Activated CD8-positive, alpha-beta T cell treated with anti-CD3 and anti-CD28 coated beads for 36 hours (primary cell): Measurements from ENCODE around the gene IFRD1. TPM values are rescaled to one million over a fixed set of nuclear protein-coding genes. Genes with fewer than 3 reads are reported as not detected.

Source experiments
- ATAC-seq: fragments of 200-7000 bp; cut with Tn5 transposase; one replicate; pipeline ENCODE4 v1.10.0; 2021; ENCODE audit warnings: mild to moderate bottlenecking, moderate library complexity
- CTCF ChIA-PET: fragments of 350-600 bp; sonication (Branson Sonifier 250); formaldehyde crosslinking; loops from one replicate; lab custom pipeline; 2021; ENCODE audit warnings: antibody characterized with exemption; lab: Charles Lee
- POLR2A ChIA-PET: fragments of 350-600 bp; sonication (Branson Sonifier 250); formaldehyde crosslinking; loops from one replicate; lab custom pipeline; 2021; ENCODE audit warnings: antibody characterized with exemption; lab: Charles Lee
- DNase-seq: peaks from one replicate; pipeline ENCODE4 v3.0.0-alpha.2; 2020
- H3K27ac Mint-ChIP-seq: one replicate; pipeline ENCODE4 v1.8.0; 2021; ENCODE audit warnings: mild to moderate bottlenecking, mixed read lengths
- H3K27me3 Mint-ChIP-seq: one replicate; pipeline ENCODE4 v1.8.0; 2021; ENCODE audit warnings: mixed read lengths
- H3K36me3 Mint-ChIP-seq: one replicate; pipeline ENCODE4 v1.8.0; 2021; ENCODE audit warnings: low read depth, mixed read lengths
- H3K4me1 Mint-ChIP-seq: one replicate; pipeline ENCODE4 v1.8.0; 2021; ENCODE audit warnings: low read depth, mixed read lengths
- H3K4me3 Mint-ChIP-seq: one replicate; pipeline ENCODE4 v1.8.0; 2021; ENCODE audit warnings: mild to moderate bottlenecking, moderate library complexity, mixed read lengths
- H3K9me3 Mint-ChIP-seq: one replicate; pipeline ENCODE4 v1.8.0; 2021; ENCODE audit warnings: mixed read lengths
- intact Hi-C: fragments of 100-400 bp; cut with micrococcal nuclease; formaldehyde crosslinking; loops from one replicate; pipeline ENCODE4 v1.10.0; 2022
- total RNA-seq, 2 experiments: library from RNA; stranded (reverse); gene quantifications; one replicate each; pipeline ENCODE4 v1.2.3, GENCODE V29; 2021
- TF ChIP-seq, protein P1 (sequence below): fragments of 200-600 bp; IDR thresholded peaks from one replicate; pipeline ENCODE4 v1.8.0; 2022; ENCODE audit warnings: antibody characterized with exemption, mild to moderate bottlenecking

Gene IFRD1
- total RNA-seq, 2 experiments from 2014 or later, result 54.1 to 54.5 TPM

DNA sequence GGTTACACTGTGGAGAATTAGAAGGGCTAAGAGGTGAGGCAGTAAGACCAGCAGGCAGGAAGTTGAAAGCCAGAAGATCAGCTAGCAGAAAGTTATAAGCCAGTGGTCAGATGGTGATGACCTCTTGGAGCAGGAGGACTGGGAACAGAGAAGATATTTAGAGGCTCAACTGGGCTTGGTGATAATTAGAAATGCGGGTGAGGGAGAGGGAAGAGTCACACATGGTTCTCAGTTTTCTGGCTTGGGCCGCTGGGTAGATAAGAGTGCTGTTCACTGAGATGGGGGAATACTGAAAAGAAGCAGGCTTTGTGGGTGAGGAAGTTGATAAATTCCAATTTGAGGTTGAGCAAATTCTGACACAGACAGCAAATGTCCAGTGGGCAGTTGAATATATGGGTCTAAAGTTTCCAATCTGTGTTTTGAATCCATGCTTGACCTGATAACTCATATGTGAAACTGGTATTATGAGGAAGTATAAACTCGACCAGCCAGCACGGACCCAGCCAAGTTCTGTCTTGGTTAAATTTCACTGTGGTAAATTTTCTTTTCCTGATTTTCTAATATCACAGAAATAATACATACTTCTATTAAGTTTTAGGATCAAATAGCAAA, 53.2 kb downstream of the IFRD1 start:
- ATAC-seq (no peak), DNase-seq (no peak)
- H3K36me3 Mint-ChIP-seq, result no peaks in the 10 kb centered on the region
- intact Hi-C loops, result no loop called here
- H3K27me3 Mint-ChIP-seq, result peaks cover 2% of the 10 kb centered on the region
- no peaks in the 10 kb centered on the region for H3K4me1 Mint-ChIP-seq
- ChIA-PET POLR2A (interaction anchor here (0.6 kb wide), 1 partner anchor 36 kb away, joined by 3 read pairs; no protein-coding TSS in a partner anchor), CTCF (no interaction called here)
- TF ChIP-seq, protein P1, sequence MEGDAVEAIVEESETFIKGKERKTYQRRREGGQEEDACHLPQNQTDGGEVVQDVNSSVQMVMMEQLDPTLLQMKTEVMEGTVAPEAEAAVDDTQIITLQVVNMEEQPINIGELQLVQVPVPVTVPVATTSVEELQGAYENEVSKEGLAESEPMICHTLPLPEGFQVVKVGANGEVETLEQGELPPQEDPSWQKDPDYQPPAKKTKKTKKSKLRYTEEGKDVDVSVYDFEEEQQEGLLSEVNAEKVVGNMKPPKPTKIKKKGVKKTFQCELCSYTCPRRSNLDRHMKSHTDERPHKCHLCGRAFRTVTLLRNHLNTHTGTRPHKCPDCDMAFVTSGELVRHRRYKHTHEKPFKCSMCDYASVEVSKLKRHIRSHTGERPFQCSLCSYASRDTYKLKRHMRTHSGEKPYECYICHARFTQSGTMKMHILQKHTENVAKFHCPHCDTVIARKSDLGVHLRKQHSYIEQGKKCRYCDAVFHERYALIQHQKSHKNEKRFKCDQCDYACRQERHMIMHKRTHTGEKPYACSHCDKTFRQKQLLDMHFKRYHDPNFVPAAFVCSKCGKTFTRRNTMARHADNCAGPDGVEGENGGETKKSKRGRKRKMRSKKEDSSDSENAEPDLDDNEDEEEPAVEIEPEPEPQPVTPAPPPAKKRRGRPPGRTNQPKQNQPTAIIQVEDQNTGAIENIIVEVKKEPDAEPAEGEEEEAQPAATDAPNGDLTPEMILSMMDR, result no peak
- H3K4me3 Mint-ChIP-seq, result no peak overlapping the region
- no peaks in the 10 kb centered on the region for H3K9me3 Mint-ChIP-seq
- H3K27ac Mint-ChIP-seq, result no peak overlapping the region

DNA sequence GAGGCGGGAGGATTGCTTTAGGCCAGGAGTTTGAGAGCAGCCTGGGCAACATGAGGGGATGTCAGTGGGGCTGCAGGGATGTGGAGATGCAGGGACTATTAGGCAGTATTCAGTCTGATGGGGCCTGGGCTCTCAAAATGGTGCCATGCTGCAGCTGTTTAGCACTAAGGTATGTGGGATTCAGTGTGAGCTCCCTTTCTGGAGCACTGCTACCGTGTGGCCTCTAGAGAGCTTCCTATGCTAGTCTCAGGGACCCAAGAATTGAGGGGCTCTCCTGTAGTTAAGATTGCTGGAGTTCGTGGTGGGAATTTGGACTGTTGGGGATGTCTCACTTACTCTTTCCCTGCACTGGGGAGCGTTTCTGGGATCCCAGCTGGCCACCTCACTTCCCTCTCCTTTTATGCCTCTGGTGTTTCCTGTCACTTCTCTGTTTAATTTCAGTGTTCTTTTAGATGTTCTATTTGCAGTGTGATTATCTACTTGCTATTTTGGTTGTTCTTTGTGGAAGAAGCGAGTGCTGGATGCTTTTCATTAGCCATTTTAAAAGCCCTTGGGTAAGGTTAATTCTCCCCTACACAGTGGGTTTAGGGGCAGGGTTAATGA, 53.9 kb downstream of the IFRD1 start:
- Mint-ChIP-seq H3K9me3 (no peaks in the 10 kb centered on the region), H3K36me3 (no peaks in the 10 kb centered on the region), H3K4me1 (no peaks in the 10 kb centered on the region), H3K4me3 (no peak overlapping the region), H3K27me3 (peaks cover 5% of the 10 kb centered on the region), H3K27ac (no peak overlapping the region)
- intact Hi-C loops, result no loop called here
- CTCF ChIA-PET, result no interaction called here
- TF ChIP-seq, protein P1, result no peak
- POLR2A ChIA-PET, result no interaction called here
- no peak for DNase-seq
- ATAC-seq, result no peak

DNA sequence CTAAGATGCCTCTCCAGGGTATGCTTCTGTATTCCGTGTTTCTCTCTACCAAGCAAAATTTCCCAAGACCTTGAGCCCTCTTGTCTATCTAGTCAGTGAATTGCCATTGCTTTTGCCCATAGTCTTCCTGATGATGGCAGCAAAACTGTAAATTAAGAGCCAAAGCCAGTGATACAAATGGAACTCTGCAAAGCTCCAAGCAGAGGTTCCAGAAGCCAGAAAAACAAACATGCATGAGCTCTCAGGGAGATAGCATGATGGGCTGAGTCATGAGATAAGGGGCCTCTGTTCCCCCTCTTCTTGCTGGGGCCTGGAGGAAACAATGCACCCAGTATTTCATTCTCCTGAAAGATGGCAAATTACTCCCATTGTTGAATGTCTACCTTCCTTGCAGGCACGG, 55.2 kb downstream of the IFRD1 start:
- Mint-ChIP-seq H3K4me3 (no peak overlapping the region), H3K4me1 (peaks cover 7% of the 10 kb centered on the region), H3K36me3 (no peaks in the 10 kb centered on the region), H3K27ac (no peak overlapping the region), H3K9me3 (no peaks in the 10 kb centered on the region), H3K27me3 (peaks cover 5% of the 10 kb centered on the region)
- no peak for ATAC-seq
- POLR2A ChIA-PET, result no interaction called here
- CTCF ChIA-PET, result interaction anchor here (0.8 kb wide), 1 partner anchor 10 kb away, joined by 3 read pairs; no protein-coding TSS in a partner anchor
- intact Hi-C loops, result no loop called here
- DNase-seq, result no peak
- TF ChIP-seq, protein P1, result no peak

DNA sequence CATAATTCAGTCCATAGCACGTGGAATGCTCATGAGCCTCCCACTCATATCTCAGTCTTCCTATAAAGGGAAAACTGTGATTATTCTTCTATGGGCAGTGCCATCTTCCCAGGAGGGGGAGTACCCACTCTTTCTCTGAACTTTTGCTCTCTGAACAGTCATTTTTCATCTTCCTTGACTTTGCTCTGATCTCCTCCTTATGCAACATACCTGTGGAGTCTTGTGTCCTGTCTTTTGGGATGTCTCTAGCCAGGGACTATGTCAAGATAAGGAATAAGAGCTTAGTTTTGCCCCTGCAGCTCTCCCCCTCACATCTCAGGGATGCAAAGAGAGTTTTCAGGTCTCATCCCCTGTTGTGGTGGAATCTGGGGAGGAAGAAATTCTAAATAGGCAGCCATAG, 58.1 kb downstream of the IFRD1 start:
- no peak overlapping the region for H3K4me3 Mint-ChIP-seq
- CTCF ChIA-PET, result no interaction called here
- H3K27me3 Mint-ChIP-seq, result peaks cover 5% of the 10 kb centered on the region
- DNase-seq, result no peak
- POLR2A ChIA-PET, result interaction anchor here (1.8 kb wide), 1 partner anchor 58 kb away, joined by 4 read pairs; the partner anchor contains the start of gene IFRD1
- no peak for ATAC-seq
- no peak overlapping the region for H3K27ac Mint-ChIP-seq
- no peaks in the 10 kb centered on the region for H3K9me3 Mint-ChIP-seq
- intact Hi-C loops, result no loop called here
- no peaks in the 10 kb centered on the region for H3K36me3 Mint-ChIP-seq
- H3K4me1 Mint-ChIP-seq, result peaks cover 11% of the 10 kb centered on the region
- TF ChIP-seq, protein P1, result no peak

DNA sequence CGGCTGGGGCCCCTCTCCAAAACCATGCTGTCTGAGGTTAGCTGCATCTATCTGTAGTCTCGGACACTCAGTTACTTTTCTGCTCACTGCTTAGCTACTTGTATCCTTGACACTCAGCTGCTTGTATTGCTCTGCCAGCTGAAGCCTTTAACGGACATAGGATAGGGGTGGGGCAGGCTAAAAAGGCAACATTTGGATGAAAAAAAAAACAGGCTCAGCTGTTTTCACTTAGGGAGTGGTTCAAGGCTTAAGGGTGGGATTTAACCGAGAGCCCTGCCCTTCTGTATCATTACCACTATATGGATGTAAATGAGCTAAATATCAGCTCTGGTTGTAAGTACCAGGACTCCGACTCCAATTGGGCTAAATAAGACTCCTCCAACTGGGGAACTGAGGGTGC, 59.1 kb downstream of the IFRD1 start:
- ChIA-PET POLR2A (interaction anchor here (1.8 kb wide), 1 partner anchor 59 kb away, joined by 4 read pairs; the partner anchor contains the start of gene IFRD1), CTCF (no interaction called here)
- H3K36me3 Mint-ChIP-seq, result no peaks in the 10 kb centered on the region
- H3K4me3 Mint-ChIP-seq, result no peak overlapping the region
- no peak for DNase-seq
- peaks cover 4% of the 10 kb centered on the region for H3K27me3 Mint-ChIP-seq
- no peak overlapping the region for H3K27ac Mint-ChIP-seq
- ATAC-seq, result no peak
- TF ChIP-seq, protein P1, result no peak
- peaks cover 11% of the 10 kb centered on the region for H3K4me1 Mint-ChIP-seq
- H3K9me3 Mint-ChIP-seq, result no peaks in the 10 kb centered on the region
- intact Hi-C loops, result no loop called here
